ENCODE measurements around the gene KCNN3. TPM values are rescaled to one million over a fixed set of nuclear protein-coding genes. Genes with fewer than 3 reads are reported as not detected.

The KCNN3 gene
- total RNA-seq, 1 experiment from 2014 or later, result not detected

DNA sequence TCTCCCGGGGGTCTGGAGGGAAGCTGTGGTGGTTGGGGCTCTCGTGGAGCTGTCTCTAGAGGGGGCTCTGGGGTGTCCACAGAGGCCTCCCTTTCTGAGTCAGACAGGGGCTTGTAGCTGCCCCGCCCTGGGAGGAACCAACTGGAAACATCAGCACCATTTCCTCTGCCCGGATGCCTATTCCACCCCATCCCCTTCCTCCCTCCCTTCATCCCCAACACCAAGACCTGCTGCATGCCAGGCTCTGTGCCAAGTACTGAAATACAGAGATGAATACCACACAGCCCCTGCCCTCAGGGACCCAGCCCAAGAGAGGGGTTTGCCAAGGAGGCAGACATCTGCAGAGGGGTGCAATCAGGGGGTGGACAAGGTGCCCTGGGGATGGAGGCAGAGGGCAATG, 136.5 kb downstream of the KCNN3 start:
- no peaks in the 10 kb centered on the region for H3K9me3 ChIP-seq (replicated peaks)
- no peak overlapping the region for H3K27ac ChIP-seq
- no peak overlapping the region for H3K4me3 ChIP-seq
- no peak for DNase-seq (ENCODE audit: low read depth in 1 of 2, low spot score in 2 of 2)
- H3K27me3 ChIP-seq (replicated peaks), result no peaks in the 10 kb centered on the region
- H3K4me1 ChIP-seq (replicated peaks), result peaks cover 36% of the 10 kb centered on the region
- H3K36me3 ChIP-seq, result no peaks in the 10 kb centered on the region

DNA sequence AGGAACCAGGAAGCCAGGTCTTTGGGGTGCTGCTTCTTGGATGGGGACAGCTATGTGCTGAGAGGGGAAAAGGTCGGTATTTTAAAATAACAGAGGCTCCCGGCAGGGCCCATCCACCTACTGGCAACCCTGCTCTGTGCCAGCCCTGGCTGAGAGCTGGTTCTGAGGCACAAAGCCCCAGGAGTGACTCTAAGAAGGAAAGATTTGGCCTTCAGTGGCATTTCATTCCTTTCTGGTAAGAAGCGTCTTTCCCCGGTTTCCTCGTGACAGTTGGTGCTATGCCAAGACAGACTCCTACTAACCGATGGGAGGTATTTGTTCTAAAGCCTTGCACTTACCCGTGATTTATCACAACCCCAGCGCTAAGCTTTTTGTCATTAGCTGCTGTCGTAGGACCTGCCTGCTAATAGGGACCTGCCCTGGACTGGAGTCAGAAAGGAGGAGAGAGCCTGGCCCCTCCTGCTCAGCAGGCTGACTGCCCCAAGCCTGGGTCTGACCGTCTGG, 139.0 kb downstream of the KCNN3 start:
- Histone ChIP-seq H3K9me3 (replicated peaks) (no peaks in the 10 kb centered on the region), H3K27me3 (replicated peaks) (no peaks in the 10 kb centered on the region), H3K27ac (peak overlapping the region; percentile 76), H3K36me3 (no peaks in the 10 kb centered on the region), H3K4me3 (no peak overlapping the region), H3K4me1 (replicated peaks) (peaks cover 33% of the 10 kb centered on the region)
- DNase-seq (ENCODE audit: low read depth in 1 of 2, low spot score in 2 of 2), result peak in 1 of 2 experiments; percentile 33

DNA sequence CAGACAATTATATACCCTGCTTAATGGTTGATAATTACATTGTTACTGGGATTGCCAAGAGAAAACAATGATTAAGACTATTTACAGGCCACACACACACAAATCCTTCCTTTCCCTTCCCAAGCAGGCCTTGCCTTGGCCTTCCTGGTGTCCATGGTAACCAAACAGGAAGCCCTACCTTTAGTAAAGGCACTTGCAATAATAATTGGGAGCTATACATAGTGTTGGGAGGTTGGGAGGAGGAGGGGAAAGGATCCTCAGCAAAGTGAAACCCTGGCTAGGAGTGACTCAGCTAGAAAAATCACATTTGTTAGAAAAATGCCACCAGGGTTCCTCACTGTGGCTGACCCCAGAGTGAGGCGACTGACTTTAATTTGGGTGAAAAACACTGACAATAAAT, 139.8 kb downstream of the KCNN3 start:
- no peaks in the 10 kb centered on the region for H3K27me3 ChIP-seq (replicated peaks)
- peak; percentile 74 to 75 for DNase-seq (ENCODE audit: low read depth in 1 of 2, low spot score in 2 of 2)
- no peaks in the 10 kb centered on the region for H3K36me3 ChIP-seq
- peaks cover 33% of the 10 kb centered on the region for H3K4me1 ChIP-seq (replicated peaks)
- H3K4me3 ChIP-seq, result no peak overlapping the region
- H3K9me3 ChIP-seq (replicated peaks), result no peaks in the 10 kb centered on the region
- H3K27ac ChIP-seq, result peak overlapping the region; percentile 76

DNA sequence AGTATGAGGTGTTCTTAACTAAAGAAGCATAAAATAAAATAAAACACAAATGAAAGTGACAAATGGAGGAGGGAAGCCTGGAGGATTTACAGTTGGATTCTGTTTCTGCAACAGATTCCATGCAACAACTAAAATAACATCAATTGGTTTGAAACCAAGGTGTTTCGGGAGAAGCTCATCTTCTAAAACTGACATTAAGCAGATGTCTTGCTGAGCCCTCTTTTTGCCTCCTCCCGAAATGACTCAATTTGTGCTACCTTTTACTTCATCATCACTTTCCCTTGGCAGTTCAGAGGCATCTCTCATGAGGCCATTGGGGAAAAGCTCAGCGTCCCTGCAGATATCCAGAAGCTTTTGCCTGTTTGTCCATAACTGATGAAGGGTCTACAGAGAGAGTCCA, 140.5 kb downstream of the KCNN3 start:
- Histone ChIP-seq H3K9me3 (replicated peaks) (no peaks in the 10 kb centered on the region), H3K4me3 (no peak overlapping the region), H3K36me3 (no peaks in the 10 kb centered on the region), H3K27ac (peak overlapping the region; percentile 76), H3K4me1 (replicated peaks) (peaks cover 33% of the 10 kb centered on the region), H3K27me3 (replicated peaks) (no peaks in the 10 kb centered on the region)
- DNase-seq (ENCODE audit: low read depth in 1 of 2, low spot score in 2 of 2), result peak in 1 of 2 experiments; percentile 16

DNA sequence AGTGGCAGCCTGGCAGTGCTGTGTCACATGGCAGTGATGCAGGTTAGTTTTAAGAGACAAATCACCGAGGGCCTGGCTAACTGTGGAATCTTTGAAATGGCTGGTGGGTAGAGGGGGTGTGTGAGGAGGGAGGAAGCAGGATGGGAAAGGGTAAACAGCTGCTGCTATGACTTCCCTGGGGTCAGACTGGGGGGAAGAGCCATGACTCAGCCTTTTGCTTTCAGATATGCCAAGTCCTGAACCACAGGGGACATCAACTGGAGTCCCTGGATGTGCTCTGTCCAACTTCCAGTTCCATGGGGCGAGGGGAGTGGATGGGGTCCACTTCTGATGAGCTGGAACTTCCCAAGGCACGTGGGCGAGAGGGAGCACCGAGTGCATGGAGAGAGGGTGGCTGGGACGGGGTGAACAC, 141.0 kb downstream of the KCNN3 start:
- H3K4me3 ChIP-seq, result no peak overlapping the region
- H3K9me3 ChIP-seq (replicated peaks), result no peaks in the 10 kb centered on the region
- no peaks in the 10 kb centered on the region for H3K36me3 ChIP-seq
- peaks cover 33% of the 10 kb centered on the region for H3K4me1 ChIP-seq (replicated peaks)
- DNase-seq (ENCODE audit: low read depth in 1 of 2, low spot score in 2 of 2), result peak; percentile 54 to 69
- H3K27ac ChIP-seq, result peak overlapping the region; percentile 76
- no peaks in the 10 kb centered on the region for H3K27me3 ChIP-seq (replicated peaks)

DNA sequence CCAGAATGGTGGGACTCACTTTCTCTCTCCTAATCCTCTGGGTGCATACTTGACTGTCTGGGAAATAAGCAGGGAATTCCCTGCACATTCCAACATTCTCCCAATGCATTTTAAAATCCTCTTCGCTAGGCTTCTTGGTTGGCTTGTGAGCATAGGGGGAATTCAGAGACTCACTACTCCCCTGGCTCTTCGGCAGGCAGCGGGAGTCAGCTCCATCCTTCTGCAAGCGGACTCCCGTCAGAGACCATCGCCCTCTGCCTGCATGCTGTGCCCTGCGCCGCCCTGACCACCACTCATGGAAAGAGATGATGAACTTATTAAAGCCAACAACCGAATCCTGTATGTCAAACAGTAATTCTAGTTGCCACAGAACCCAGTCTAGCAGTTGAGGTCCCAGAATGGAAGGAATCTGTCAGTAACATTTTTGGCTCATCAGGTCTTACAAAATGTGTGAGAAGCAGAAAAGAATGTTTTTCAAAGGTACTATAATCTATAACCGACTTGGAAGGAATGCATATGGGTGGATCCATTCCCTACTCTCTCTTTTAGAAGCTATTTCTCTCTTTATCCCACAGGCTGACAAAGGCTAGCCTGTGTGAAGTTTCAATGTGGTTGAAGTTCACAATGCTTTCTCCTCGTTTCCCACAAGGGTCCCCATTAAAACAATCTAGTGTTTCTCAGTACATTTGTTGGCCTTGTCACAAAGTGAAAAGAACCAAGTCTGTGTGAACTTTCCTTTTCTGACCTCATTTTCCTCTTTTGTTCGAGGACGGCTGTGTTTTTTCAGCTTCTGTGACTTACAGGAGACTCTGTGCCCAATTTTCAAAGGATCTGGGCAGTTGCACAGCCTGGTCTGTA, 143.0 kb downstream of the KCNN3 start:
- DNase-seq (ENCODE audit: low read depth in 1 of 2, low spot score in 2 of 2), result no peak
- H3K4me3 ChIP-seq, result no peak overlapping the region
- H3K27me3 ChIP-seq (replicated peaks), result no peaks in the 10 kb centered on the region
- H3K27ac ChIP-seq, result no peak overlapping the region
- no peaks in the 10 kb centered on the region for H3K9me3 ChIP-seq (replicated peaks)
- no peaks in the 10 kb centered on the region for H3K36me3 ChIP-seq
- H3K4me1 ChIP-seq (replicated peaks), result peaks cover 33% of the 10 kb centered on the region

DNA sequence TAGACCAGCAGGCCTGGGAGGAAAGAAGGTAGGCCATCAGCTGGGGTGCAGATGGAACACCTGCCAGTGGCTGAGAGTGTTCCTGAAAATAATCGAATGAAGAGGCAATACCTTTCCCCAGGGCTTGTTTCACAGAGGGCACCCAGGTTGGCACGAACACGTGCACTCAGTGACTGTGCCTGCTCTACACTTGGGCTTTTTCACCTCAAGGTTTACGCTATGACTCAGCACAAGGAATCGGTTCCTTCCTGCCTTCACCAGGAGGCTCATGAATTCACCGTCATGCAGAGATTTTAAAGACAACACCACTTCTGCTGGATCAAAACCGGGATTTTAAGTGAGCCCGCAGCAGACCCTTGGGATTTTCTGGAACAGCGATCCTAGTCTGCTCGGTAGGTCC, 143.6 kb downstream of the KCNN3 start:
- H3K27me3 ChIP-seq (replicated peaks), result no peaks in the 10 kb centered on the region; the same call in 1 of the 2 replicates
- H3K27ac ChIP-seq, result no peak overlapping the region
- no peak for DNase-seq (ENCODE audit: low read depth in 1 of 2, low spot score in 2 of 2)
- H3K4me1 ChIP-seq (replicated peaks), result peaks cover 33% of the 10 kb centered on the region
- no peaks in the 10 kb centered on the region for H3K36me3 ChIP-seq
- H3K4me3 ChIP-seq, result no peak overlapping the region
- H3K9me3 ChIP-seq (replicated peaks), result no peaks in the 10 kb centered on the region

DNA sequence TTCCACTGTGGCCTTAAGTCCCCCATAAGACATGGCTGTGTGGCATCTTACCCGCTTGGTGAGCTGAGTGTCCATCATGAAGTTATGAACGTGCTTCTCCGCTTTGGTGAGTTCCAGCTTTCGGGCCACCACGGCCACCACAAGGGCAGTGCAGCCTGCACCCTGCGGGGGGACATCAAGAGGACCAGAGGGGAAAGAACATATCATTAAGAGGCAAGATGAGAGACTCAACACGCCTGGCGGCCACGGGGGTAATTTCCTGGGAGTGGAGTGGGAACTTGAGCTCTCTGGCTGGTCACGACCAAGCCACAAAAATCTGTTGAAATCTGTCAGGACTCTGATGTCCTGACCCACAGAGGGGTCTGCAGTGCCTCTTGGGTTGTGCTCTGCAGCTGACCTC, 144.2 kb downstream of the KCNN3 start:
- no peak overlapping the region for H3K27ac ChIP-seq
- no peak overlapping the region for H3K4me3 ChIP-seq
- no peaks in the 10 kb centered on the region for H3K9me3 ChIP-seq (replicated peaks)
- no peak for DNase-seq (ENCODE audit: low read depth in 1 of 2, low spot score in 2 of 2)
- H3K36me3 ChIP-seq, result no peaks in the 10 kb centered on the region
- no peaks in the 10 kb centered on the region; the same call in 1 of the 2 replicates for H3K27me3 ChIP-seq (replicated peaks)
- H3K4me1 ChIP-seq (replicated peaks), result peaks cover 27% of the 10 kb centered on the region

DNA sequence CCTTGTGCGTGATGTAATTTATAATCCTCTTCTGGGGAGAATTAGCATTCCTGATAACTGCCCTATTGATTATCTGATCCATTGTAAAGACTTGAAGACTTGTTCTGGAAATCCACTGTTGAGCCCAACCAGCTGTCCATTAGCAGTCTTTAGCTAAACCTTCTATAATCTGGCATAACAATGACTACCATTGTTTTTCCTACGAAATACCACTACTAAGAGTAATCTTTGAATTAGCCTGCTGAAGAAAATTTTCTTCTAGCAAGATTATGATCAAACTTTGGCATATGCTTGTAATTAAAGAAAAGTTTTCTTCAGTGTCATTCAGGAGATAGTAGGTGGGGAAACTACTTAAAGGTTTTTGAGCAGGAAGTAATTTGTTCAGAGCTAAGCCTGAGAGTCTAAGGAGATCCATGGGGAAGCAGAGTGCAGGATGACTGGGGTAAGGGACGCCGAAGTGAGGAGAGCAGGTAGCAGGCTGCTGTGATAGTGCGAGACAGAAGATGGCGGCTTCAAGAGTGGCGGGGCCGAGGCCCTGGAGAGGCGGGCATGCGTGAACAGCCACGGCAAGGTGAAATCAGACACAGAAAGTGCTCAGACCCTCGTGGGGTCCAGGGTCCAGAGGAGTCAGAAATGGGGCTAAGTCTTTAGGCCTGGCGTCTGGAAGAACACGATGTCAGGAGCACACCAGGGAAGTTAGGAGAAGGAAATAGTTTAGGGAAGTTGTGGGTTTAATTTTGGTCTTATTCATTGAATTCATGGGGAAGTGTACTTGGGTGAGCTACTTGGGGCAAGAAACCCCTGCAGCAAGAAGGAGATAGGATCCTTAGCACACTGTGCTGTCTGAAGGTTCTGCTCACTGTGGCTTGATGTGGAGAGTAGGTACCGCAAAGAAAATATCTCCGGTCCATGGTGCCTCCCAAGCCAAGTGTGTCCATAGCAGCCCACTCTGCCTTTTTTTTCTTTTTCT, 149.5 kb downstream of the KCNN3 start:
- H3K36me3 ChIP-seq, result no peaks in the 10 kb centered on the region
- no peak for DNase-seq (ENCODE audit: low read depth in 1 of 2, low spot score in 2 of 2)

DNA sequence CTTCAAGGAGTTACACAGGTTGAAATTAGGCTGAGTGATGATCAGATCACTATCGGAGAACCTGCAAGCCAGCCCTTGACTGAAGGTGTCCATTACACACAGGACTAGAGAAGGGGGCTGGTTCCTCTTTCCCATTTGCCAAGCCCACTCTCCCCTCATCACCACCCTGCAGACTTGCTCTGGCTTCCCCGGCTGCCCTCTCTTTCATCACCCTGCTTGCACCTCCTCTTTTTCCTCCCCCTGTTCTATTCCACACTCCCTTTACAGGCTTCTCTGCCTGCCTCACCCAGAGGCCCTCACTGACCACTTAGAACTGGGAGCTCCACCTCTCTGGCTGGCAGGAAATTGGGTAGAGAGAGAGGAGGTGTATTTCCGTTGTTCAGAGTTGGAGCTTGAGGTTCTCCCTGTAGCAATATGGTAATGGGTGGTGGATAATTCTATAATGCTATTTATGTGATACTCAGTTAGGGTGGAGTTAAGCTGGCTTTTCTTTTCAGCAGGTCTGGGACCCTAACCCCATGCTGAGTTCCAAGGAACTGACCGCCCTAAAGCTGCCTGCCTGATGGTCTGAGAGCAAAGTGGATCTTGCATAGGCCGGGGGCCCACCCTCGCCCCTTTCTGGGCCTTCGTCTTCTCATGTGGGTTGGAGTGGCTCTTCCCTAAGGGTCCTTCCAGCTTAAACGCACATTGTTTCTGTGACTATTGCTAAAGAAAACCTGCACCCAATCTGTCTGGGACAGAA, 150.3 kb downstream of the KCNN3 start:
- no peak for DNase-seq (ENCODE audit: low read depth in 1 of 2, low spot score in 2 of 2)
- Histone ChIP-seq H3K36me3 (no peaks in the 10 kb centered on the region), H3K4me3 (no peak overlapping the region), H3K27me3 (replicated peaks) (no peaks in the 10 kb centered on the region; the same call in 1 of the 2 replicates), H3K9me3 (replicated peaks) (no peaks in the 10 kb centered on the region), H3K27ac (no peak overlapping the region), H3K4me1 (replicated peaks) (no peaks in the 10 kb centered on the region)

More for the DNA sequence above, 149.5 kb downstream of the KCNN3 start:
- Histone ChIP-seq H3K4me3 (no peak overlapping the region), H3K9me3 (replicated peaks) (no peaks in the 10 kb centered on the region), H3K27me3 (replicated peaks) (no peaks in the 10 kb centered on the region; the same call in 1 of the 2 replicates), H3K27ac (no peak overlapping the region), H3K4me1 (replicated peaks) (no peaks in the 10 kb centered on the region)

DNA sequence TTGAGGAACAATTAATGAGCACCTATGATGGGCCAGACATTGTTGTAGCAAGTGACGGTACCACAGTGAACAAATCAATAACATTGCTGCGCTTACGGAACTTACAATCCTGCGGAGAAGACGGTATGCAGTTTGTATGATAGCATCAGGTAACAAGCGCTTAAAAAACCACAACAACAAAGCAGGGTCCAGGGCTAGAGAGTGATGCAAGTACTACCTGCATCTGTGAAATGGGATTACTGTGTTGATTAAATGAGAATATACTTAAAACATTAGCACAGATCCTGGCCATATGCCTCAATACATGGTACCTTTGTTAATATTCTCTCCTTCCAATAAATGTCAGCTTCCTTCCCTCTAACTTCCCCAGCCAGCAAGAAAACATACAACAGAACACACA, 151.5 kb downstream of the KCNN3 start:
- Histone ChIP-seq H3K27me3 (replicated peaks) (no peaks in the 10 kb centered on the region; the same call in 1 of the 2 replicates), H3K27ac (no peak overlapping the region), H3K4me3 (no peak overlapping the region), H3K9me3 (replicated peaks) (no peaks in the 10 kb centered on the region), H3K36me3 (no peaks in the 10 kb centered on the region), H3K4me1 (replicated peaks) (no peaks in the 10 kb centered on the region)
- DNase-seq (ENCODE audit: low read depth in 1 of 2, low spot score in 2 of 2), result no peak

DNA sequence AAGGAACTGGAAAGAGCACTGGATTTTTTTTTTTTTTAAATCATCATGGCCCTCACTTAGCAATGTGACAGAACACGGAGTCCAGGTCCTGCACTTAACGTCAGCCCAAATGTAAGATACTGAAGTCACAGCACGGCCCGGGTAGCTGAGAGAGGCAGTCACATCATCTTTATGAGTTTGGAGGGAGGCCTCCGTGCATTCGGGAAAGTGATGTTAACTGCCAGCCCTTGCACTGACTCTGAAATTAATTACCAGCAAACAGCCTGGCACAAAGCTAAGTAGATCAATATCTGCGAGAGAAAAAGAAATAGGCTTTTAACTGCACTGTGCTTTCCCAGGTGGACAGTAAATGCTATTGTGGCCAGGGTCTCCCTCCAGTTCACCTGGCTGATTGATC, 152.6 kb downstream of the KCNN3 start:
- H3K4me1 ChIP-seq (replicated peaks), result no peaks in the 10 kb centered on the region
- H3K27ac ChIP-seq, result no peak overlapping the region
- no peak overlapping the region for H3K4me3 ChIP-seq
- no peaks in the 10 kb centered on the region for H3K9me3 ChIP-seq (replicated peaks)
- H3K27me3 ChIP-seq (replicated peaks), result no peaks in the 10 kb centered on the region; the same call in 1 of the 2 replicates
- no peak for DNase-seq (ENCODE audit: low read depth in 1 of 2, low spot score in 2 of 2)
- no peaks in the 10 kb centered on the region for H3K36me3 ChIP-seq
